ENCODE data around the gene ZBTB39.

Gene ZBTB39

DNA sequence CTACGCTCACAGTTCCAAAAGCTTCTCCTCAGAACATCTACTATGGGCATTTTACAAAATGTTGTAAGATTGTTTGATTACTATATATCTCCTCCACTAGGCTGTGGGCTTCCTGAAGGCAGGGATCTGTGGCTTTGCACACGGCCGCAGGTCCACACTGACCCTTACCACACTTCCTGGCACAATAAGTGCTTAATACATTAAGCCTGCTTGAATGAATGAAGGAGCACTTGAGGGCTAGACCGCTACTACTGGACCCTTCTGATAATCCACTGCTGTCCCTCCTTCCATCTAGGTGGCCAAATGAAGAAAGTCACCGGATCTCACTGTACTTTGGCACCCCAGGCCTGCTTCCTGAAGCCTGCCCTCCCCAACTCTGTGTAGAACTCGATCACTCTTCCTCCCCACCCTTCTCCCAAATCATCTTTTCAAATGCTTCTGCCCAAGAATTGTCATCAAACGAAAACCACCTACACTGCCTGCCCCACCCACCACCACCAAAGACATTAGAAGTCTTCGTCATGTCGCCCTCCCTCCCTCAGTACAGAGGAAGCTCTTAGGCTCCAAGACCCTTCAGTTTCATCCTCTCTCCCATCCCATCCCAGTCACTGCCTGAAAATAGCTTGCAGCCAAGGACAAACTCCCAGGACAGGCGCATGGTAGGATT lies 596 bp upstream of the ZBTB39 start:
- POLR2A ChIA-PET: no interaction called here
- peak overlapping the region; percentile 52 for H3K4me3 ChIP-seq (ENCODE audit: low read depth, low read length)
- CTCF ChIA-PET: interaction anchor here (0.7 to 19.3 kb wide), 16 partner anchors 12 to 248 kb away, joined by 3 to 500 read pairs (median 8); partner anchors contain the start of genes HSD17B6, MYO1A, PRIM1 and STAT6
- no peak for DNase-seq (ENCODE audit: low read depth, low spot score)
- TF ChIP-seq, protein P1, sequence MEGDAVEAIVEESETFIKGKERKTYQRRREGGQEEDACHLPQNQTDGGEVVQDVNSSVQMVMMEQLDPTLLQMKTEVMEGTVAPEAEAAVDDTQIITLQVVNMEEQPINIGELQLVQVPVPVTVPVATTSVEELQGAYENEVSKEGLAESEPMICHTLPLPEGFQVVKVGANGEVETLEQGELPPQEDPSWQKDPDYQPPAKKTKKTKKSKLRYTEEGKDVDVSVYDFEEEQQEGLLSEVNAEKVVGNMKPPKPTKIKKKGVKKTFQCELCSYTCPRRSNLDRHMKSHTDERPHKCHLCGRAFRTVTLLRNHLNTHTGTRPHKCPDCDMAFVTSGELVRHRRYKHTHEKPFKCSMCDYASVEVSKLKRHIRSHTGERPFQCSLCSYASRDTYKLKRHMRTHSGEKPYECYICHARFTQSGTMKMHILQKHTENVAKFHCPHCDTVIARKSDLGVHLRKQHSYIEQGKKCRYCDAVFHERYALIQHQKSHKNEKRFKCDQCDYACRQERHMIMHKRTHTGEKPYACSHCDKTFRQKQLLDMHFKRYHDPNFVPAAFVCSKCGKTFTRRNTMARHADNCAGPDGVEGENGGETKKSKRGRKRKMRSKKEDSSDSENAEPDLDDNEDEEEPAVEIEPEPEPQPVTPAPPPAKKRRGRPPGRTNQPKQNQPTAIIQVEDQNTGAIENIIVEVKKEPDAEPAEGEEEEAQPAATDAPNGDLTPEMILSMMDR (IDR thresholded peaks at IDR 0.05; ENCODE audit: insufficient read depth, low read length, missing control alignments): no peak

- no peak for DNase-seq (ENCODE audit: low read depth, low spot score)
- ChIA-PET CTCF (interaction anchor here (0.9 to 19.3 kb wide), 21 partner anchors 8 to 426 kb away, joined by 3 to 500 read pairs (median 5); partner anchors contain the start of genes HSD17B6, MYO1A, PRIM1 and STAT6), POLR2A (no interaction called here)
- no peak overlapping the region for H3K4me3 ChIP-seq (ENCODE audit: low read depth, low read length)
- TF ChIP-seq, protein P1 (IDR thresholded peaks at IDR 0.05; ENCODE audit: insufficient read depth, low read length, missing control alignments): no peak
Measured at GRCh38 chr12:57004651-57005050, 1.7 kb downstream of the ZBTB39 start.

GRCh38 chr12:57003395-57003794 lies 3.0 kb downstream of the ZBTB39 start:
- no peak overlapping the region for H3K4me3 ChIP-seq (ENCODE audit: low read depth, low read length)
- POLR2A ChIA-PET: no interaction called here
- CTCF ChIA-PET: interaction anchor here (1.0 to 19.3 kb wide), 8 partner anchors 9 to 245 kb away, joined by 4 to 500 read pairs (median 54); partner anchors contain the start of genes HSD17B6, PRIM1 and TAC3
- DNase-seq (ENCODE audit: low read depth, low spot score): no peak
- TF ChIP-seq, protein P1 (IDR thresholded peaks at IDR 0.05; ENCODE audit: insufficient read depth, low read length, missing control alignments): no peak

DNA sequence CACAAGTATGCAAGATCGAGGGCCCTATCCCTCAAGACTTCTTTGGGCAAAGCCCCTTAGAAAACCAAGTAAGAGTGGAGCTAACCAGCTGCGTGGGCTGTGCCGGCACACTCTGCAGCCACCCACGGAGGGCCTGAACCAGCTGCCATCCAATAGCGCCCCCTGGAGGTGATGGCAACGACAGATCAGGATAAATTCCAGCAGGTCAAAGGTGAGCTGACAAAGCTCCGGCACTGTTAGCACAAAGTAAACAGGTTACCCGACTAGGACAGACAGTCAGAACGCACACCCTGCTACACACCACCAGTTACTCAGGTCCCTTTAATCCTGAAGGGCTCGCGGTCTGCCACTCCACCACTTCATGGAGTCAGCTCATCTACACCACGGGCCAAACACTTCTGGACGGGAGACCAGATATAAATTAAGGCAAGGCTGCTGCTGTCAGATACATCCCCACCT lies 4.9 kb downstream of the ZBTB39 start:
- POLR2A ChIA-PET: no interaction called here
- H3K4me3 ChIP-seq (ENCODE audit: low read depth, low read length): no peak overlapping the region
- CTCF ChIA-PET: interaction anchor here (0.8 to 19.3 kb wide), 22 partner anchors 7 to 365 kb away, joined by 3 to 500 read pairs (median 5); partner anchors contain the start of genes HSD17B6, PRIM1, STAT6 and TAC3
- TF ChIP-seq, protein P1 (IDR thresholded peaks at IDR 0.05; ENCODE audit: insufficient read depth, low read length, missing control alignments): peak; percentile 66
- no peak for DNase-seq (ENCODE audit: low read depth, low spot score)

- no peak for DNase-seq (ENCODE audit: low read depth, low spot score)
- CTCF ChIA-PET: interaction anchor here (1.4 to 19.3 kb wide), 8 partner anchors 9 to 364 kb away, joined by 3 to 500 read pairs (median 50); partner anchors contain the start of genes HSD17B6, PRIM1, STAT6 and TAC3
Measured at GRCh38 chr12:57000393-57000792, 6.0 kb downstream of the ZBTB39 start.

More at GRCh38 chr12:57000393-57000792, 6.0 kb downstream of the ZBTB39 start:
- POLR2A ChIA-PET: no interaction called here
- H3K4me3 ChIP-seq (ENCODE audit: low read depth, low read length): no peak overlapping the region
- TF ChIP-seq, protein P1 (IDR thresholded peaks at IDR 0.05; ENCODE audit: insufficient read depth, low read length, missing control alignments): no peak

Measured in AG04449 (cell line).